ENCODE results near the gene AGBL4. TPM values are rescaled to one million over a fixed set of nuclear protein-coding genes. Genes with fewer than 3 reads are reported as not detected.

AGBL4 gene
- total and polyA plus RNA-seq, 9 of the 15 experiments (the other 6 are each of a cell fraction or from before 2014, with no cell fraction given), result 0.11 TPM; not detected in 7

- H4K20me1 ChIP-seq (replicated peaks; ENCODE audit: control insufficient read depth, insufficient read depth, low read length), result peaks cover 3% of the 10 kb centered on the region; the same call in 1 of the 2 replicates
- ChIA-PET POLR2A (interaction anchor here (1.2 kb wide), 1 partner anchor 13 kb away, joined by 3 read pairs; no protein-coding TSS in a partner anchor), CTCF (ENCODE audit: low intra/inter-chr PET ratio) (no interaction called here)
- no TSS peak for BruUV-seq (replicated peaks)
- no peak overlapping the region for H3K9ac ChIP-seq (ENCODE audit: insufficient read depth in 1 of 2, low read depth in 2 of 2, low read length in 2 of 2)
- H3K27me3 ChIP-seq (ENCODE audit: control insufficient read depth in 2 of 2, insufficient read depth in 2 of 2, low read length in 2 of 2), result no peaks in the 10 kb centered on the region
- TF ChIP-seq NR2C1 (IDR thresholded peaks at IDR 0.05), result no peak
- TF ChIP-seq NR2C1 (tag; IDR thresholded peaks at IDR 0.05), result no peak
- no peak for TF ChIP-seq ZFP30 (CRISPR knock-in tag; IDR thresholded peaks at IDR 0.05; ENCODE audit: borderline replicate concordance)
- no peak for TF ChIP-seq TEAD2 (tag; IDR thresholded peaks at IDR 0.05)
- TF ChIP-seq CHD7 (IDR thresholded peaks at IDR 0.05; ENCODE audit: low read depth, low read length), result no peak
- TF ChIP-seq HNRNPL (IDR thresholded peaks at IDR 0.05; ENCODE audit: low read depth, low read length), result no peak
- no peak for TF ChIP-seq KLF16 (IDR thresholded peaks at IDR 0.05)
- no peak for TF ChIP-seq ZNF277 (CRISPR knock-in tag; IDR thresholded peaks at IDR 0.05; ENCODE audit: borderline replicate concordance)
- TF ChIP-seq E2F3 (CRISPR knock-in tag; IDR thresholded peaks at IDR 0.05), result no peak
- no peaks in the 10 kb centered on the region for H3K36me3 ChIP-seq (ENCODE audit: control insufficient read depth, insufficient read depth, low read length)
- no peaks in the 10 kb centered on the region for H3K79me2 ChIP-seq (ENCODE audit: control insufficient read depth, insufficient read depth, low read length)
- DNase-seq (ENCODE audit: extremely low read depth in 1 of 4, low spot score in 3 of 4) (no peak), FAIRE-seq (no peak), ATAC-seq (no peak)
- in situ Hi-C loops (cut with MboI), result no loop called here
- no peak overlapping the region for H2AFZ ChIP-seq (ENCODE audit: low read depth, low read length)
- intact Hi-C loops (cut with micrococcal nuclease), result no loop called here
- no peaks in the 10 kb centered on the region for H3K4me1 ChIP-seq (replicated peaks in 1 of 2; ENCODE audit: control insufficient read depth in 2 of 2, insufficient read depth in 2 of 2, low read length in 2 of 2)
- H3K27ac ChIP-seq (ENCODE audit: extremely low read depth, low read depth, low read length), result no peak overlapping the region
- no peak overlapping the region for H3K4me2 ChIP-seq (ENCODE audit: insufficient read depth, low read length)
- H3K9me3 ChIP-seq (replicated peaks; ENCODE audit: control insufficient read depth, insufficient read depth, low read depth, low read length), result no peaks in the 10 kb centered on the region
- H3K4me3 ChIP-seq, result no peak overlapping the region
- H3K9me1 ChIP-seq (ENCODE audit: control insufficient read depth, insufficient read depth, low read length), result no peaks in the 10 kb centered on the region
Observed at GRCh38 chr1:48548985-48549384, 1474.8 kb downstream of the AGBL4 start.
